ENCODE data around the gene ADD1.

- TF ChIP-seq EP300 (IDR thresholded peaks at IDR 0.05): no peak
- no peak for TF ChIP-seq POLR2AphosphoS5 (IDR thresholded peaks at IDR 0.05)
Observed at GRCh38 chr4:2825740-2826139, 17.9 kb upstream of the ADD1 start.

Data from suprapubic skin (tissue), 4 donors.